MCF 10A (cell line): Measurements from ENCODE around the gene CHURC1. TPM values are rescaled to one million over a fixed set of nuclear protein-coding genes. Genes with fewer than 3 reads are reported as not detected.
A peak's percentile ranks its signal among the peaks of the same experiment; 100 is the strongest.

ENCODE experiments used
- BruUV-seq: library from RNA; stranded (reverse); fragments of 400-500 nt; replicated peaks from 2 replicates; lab custom pipeline; 2021; lab: Mats Ljungman, UMichigan
- CTCF ChIA-PET: fragments of 300-600 bp; sonication (Branson Sonifier 250); formaldehyde crosslinking; extraction: SDS; loops from one replicate; lab custom pipeline; 2021; ENCODE audit warnings: antibody characterized with exemption, inconsistent platforms; lab: Yijun Ruan, JAX
- POLR2A ChIA-PET: fragments of 300-600, 350-650 bp; sonication (Branson Sonifier 250); formaldehyde crosslinking; extraction: SDS; loops from one replicate; lab custom pipeline; 2020; ENCODE audit warnings: antibody characterized with exemption, inconsistent platforms; lab: Yijun Ruan, JAX
- DNase-seq: peaks from one replicate; pipeline ENCODE4 v3.0.0-alpha.2; 2018; ENCODE audit not compliant: unreplicated experiment
- H3K27ac Mint-ChIP-seq: one replicate; pipeline ENCODE4 v1.8.0; 2022; ENCODE audit warnings: mild to moderate bottlenecking, low read depth, mixed read lengths; ENCODE audit not compliant: unreplicated experiment
- H3K27me3 Mint-ChIP-seq: one replicate; pipeline ENCODE4 v1.8.0; 2022; ENCODE audit warnings: mixed read lengths; ENCODE audit not compliant: insufficient read depth, unreplicated experiment
- H3K36me3 Mint-ChIP-seq: one replicate; pipeline ENCODE4 v1.8.0; 2022; ENCODE audit warnings: mild to moderate bottlenecking, moderate library complexity, mixed read lengths; ENCODE audit not compliant: insufficient read depth, unreplicated experiment
- H3K4me1 Mint-ChIP-seq: one replicate; pipeline ENCODE4 v1.8.0; 2022; ENCODE audit warnings: mixed read lengths; ENCODE audit not compliant: insufficient read depth, unreplicated experiment
- H3K4me3 Mint-ChIP-seq: one replicate; pipeline ENCODE4 v1.8.0; 2022; ENCODE audit warnings: mild to moderate bottlenecking, moderate library complexity, mixed read lengths; ENCODE audit not compliant: unreplicated experiment
- H3K9me3 Mint-ChIP-seq: one replicate; pipeline ENCODE4 v1.8.0; 2022; ENCODE audit warnings: mixed read lengths; ENCODE audit not compliant: unreplicated experiment
- CTCF ChIP-seq: fragments of 200-600 bp; IDR thresholded peaks from one replicate; pipeline ENCODE4 v1.8.0; 2022; ENCODE audit warnings: antibody characterized with exemption, mild to moderate bottlenecking; ENCODE audit not compliant: unreplicated experiment
- intact Hi-C: fragments of 100-400 bp; cut with micrococcal nuclease; formaldehyde crosslinking; loops from 2 replicates; pipeline ENCODE4 v1.14.1; 2022
- total RNA-seq: library from RNA; stranded (reverse); gene quantifications from 2 replicates; pipeline ENCODE4 v1.2.3, GENCODE V29; 2022

CHURC1 gene
- total RNA-seq, 1 experiment from 2014 or later = 72.5 TPM

GRCh38 chr14:64940336-64940910 lies 26.2 kb downstream of the CHURC1 start:
- H3K36me3 Mint-ChIP-seq = peaks cover 46% of the 10 kb centered on the region
- no peak overlapping the region for H3K4me3 Mint-ChIP-seq
- no TSS peak for BruUV-seq
- intact Hi-C loops = no loop called here
- CTCF ChIA-PET = interaction anchor here (0.6 kb wide), 3 partner anchors 44 to 775 kb away, joined by 3 read pairs; no protein-coding TSS in a partner anchor
- no peaks in the 10 kb centered on the region for H3K4me1 Mint-ChIP-seq
- POLR2A ChIA-PET = no interaction called here
- DNase-seq = no peak
- no peaks in the 10 kb centered on the region for H3K9me3 Mint-ChIP-seq
- no peak for TF ChIP-seq CTCF
- H3K27ac Mint-ChIP-seq = no peak overlapping the region
- no peaks in the 10 kb centered on the region for H3K27me3 Mint-ChIP-seq

DNA sequence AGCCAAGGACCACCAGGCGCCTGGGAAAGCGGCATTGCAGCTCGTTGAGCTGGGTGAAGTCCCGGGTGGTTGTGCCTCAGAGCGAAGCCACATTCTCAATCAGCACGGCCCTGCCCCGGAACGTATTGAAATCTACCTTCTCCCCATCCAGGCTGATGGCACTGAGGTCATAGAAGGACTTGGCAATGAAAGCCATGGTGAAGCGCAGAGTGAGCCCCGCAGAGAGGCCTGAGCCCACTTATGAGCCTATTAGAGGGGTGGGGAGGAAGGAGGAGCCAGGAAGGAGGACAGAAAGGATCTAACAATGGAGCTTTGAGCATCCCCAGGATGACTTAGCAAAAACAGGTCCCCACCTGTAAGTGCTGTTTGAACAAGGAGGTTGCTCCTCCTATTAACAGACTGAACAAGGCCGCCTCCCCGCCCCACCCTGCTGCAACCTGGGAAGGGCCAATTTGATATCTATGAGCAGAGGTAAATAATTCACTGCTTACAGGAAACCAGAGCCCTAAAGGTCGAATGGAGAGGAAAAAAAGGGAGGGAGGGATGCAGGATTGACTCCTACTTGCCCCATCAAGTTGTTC lies 28.4 kb downstream of the CHURC1 start, which contains the start of gene GPX2:
Gene GPX2 (minus strand): TSS at position 215 of the 581 bp plus-strand sequence. CDS start 19 bp downstream, at position 196.
- Mint-ChIP-seq H3K27ac (peak within 1 kb of the TSS; percentile 22), H3K4me3 (no peak within 1 kb of the TSS), H3K36me3 (peaks cover 36% of the 10 kb centered on the region), H3K9me3 (no peaks in the 10 kb centered on the region), H3K27me3 (no peaks in the 10 kb centered on the region), H3K4me1 (no peaks in the 10 kb centered on the region)
- no peak for TF ChIP-seq CTCF
- intact Hi-C loops = no loop called here
- CTCF ChIA-PET = interaction anchor here (1.5 kb wide), 1 partner anchor 14 kb away, joined by 6 read pairs; no protein-coding TSS in a partner anchor
- BruUV-seq = no TSS peak
- POLR2A ChIA-PET = no interaction called here
- DNase-seq = no peak

- H3K9me3 Mint-ChIP-seq = no peaks in the 10 kb centered on the region
- no TSS peak for BruUV-seq
- ChIA-PET POLR2A (interaction anchor here (1.3 kb wide), 1 partner anchor 10 kb away, joined by 3 read pairs; no protein-coding TSS in a partner anchor), CTCF (interaction anchor here (0.6 kb wide), 1 partner anchor 146 kb away, joined by 3 read pairs; no protein-coding TSS in a partner anchor)
- H3K4me3 Mint-ChIP-seq = no peak overlapping the region
- H3K36me3 Mint-ChIP-seq = peaks cover 36% of the 10 kb centered on the region
- no peaks in the 10 kb centered on the region for H3K4me1 Mint-ChIP-seq
- TF ChIP-seq CTCF = no peak
- intact Hi-C loops = no loop called here
- no peak overlapping the region for H3K27ac Mint-ChIP-seq
- H3K27me3 Mint-ChIP-seq = no peaks in the 10 kb centered on the region
- DNase-seq = no peak
These were observed 29.3 kb downstream of the CHURC1 start for GRCh38 chr14:64943556-64943955.

DNA sequence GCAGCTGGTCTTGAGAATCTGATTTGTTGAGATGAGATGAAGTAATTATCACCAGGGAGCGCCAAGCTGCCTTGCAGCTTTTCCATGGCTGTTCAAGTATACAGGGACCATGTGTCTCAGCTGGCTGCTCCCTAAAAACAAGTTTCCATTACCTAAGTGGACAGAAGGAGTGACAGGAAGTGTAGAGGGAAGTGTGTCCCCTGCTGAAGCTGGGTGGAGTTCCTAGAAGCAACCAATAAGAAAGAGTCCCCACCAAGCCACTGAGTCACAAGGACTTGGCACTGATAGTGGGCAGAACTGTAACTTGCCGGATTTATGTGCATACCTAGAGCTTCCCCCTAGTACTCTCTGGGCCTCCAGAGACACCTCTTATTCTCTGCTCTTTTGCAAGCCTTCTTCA lies 29.8 kb downstream of the CHURC1 start:
- Mint-ChIP-seq H3K27ac (no peak overlapping the region), H3K4me3 (no peak overlapping the region), H3K4me1 (no peaks in the 10 kb centered on the region), H3K36me3 (peaks cover 36% of the 10 kb centered on the region), H3K9me3 (no peaks in the 10 kb centered on the region), H3K27me3 (no peaks in the 10 kb centered on the region)
- intact Hi-C loops = no loop called here
- POLR2A ChIA-PET = interaction anchor here (1.3 kb wide), 1 partner anchor 10 kb away, joined by 3 read pairs; no protein-coding TSS in a partner anchor
- no TSS peak for BruUV-seq
- no peak for TF ChIP-seq CTCF
- no peak for DNase-seq
- CTCF ChIA-PET = interaction anchor here (0.5 to 0.6 kb wide), 2 partner anchors 146 to 555 kb away, joined by 3 read pairs; no protein-coding TSS in a partner anchor
